GM18951 (cell line): ENCODE results near the gene ZNF664.

Source experiments
- POLR2A ChIP-seq: IDR thresholded peaks from 4 replicates; pipeline ENCODE4 v1.6.1; 2011; ENCODE audit warnings: mild to moderate bottlenecking; ENCODE audit not compliant: insufficient read length, insufficient read depth; ENCODE audit errors: extremely low read depth
- in situ Hi-C: fragments of 300-500 bp; cut with MboI; formaldehyde crosslinking; loops from one replicate; pipeline ENCODE4 v1.12.0; 2022; ENCODE audit warnings: low sequenced_read_pairs, mixed read lengths, inconsistent platforms; ENCODE audit not compliant: unreplicated experiment

Gene ZNF664

GRCh38 chr12:124035163-124035562 lies 62.1 kb downstream of the ZNF664 start:
- in situ Hi-C loops = loop anchor here (25.0 kb wide), 1 partner anchor 877 kb away; the partner anchor contains the start of gene UBC
- TF ChIP-seq POLR2A = no peak

GRCh38 chr12:124036171-124036598 lies 63.2 kb downstream of the ZNF664 start:
- no peak for TF ChIP-seq POLR2A
- in situ Hi-C loops = loop anchor here (25.0 kb wide), 1 partner anchor 876 kb away; the partner anchor contains the start of gene UBC

GRCh38 chr12:124036657-124037109 lies 63.7 kb downstream of the ZNF664 start:
- in situ Hi-C loops = loop anchor here (25.0 kb wide), 1 partner anchor 876 kb away; the partner anchor contains the start of gene UBC
- no peak for TF ChIP-seq POLR2A

- in situ Hi-C loops = loop anchor here (25.0 kb wide), 1 partner anchor 875 kb away; the partner anchor contains the start of gene UBC
- TF ChIP-seq POLR2A = no peak
Measured at GRCh38 chr12:124037331-124037730, 64.3 kb downstream of the ZNF664 start.

GRCh38 chr12:124039276-124039675 lies 66.3 kb downstream of the ZNF664 start:
- in situ Hi-C loops = loop anchor here (25.0 kb wide), 1 partner anchor 873 kb away; the partner anchor contains the start of gene UBC
- TF ChIP-seq POLR2A = no peak

GRCh38 chr12:124040291-124040690 lies 67.3 kb downstream of the ZNF664 start:
- TF ChIP-seq POLR2A = no peak
- in situ Hi-C loops = loop anchor here (10.0 to 25.0 kb wide), 2 partner anchors 725 to 872 kb away; partner anchors contain the start of gene UBC

GRCh38 chr12:124040737-124041136 lies 67.7 kb downstream of the ZNF664 start:
- in situ Hi-C loops = loop anchor here (10.0 to 25.0 kb wide), 2 partner anchors 724 to 872 kb away; partner anchors contain the start of gene UBC
- no peak for TF ChIP-seq POLR2A

GRCh38 chr12:124041907-124042306 lies 68.9 kb downstream of the ZNF664 start:
- no peak for TF ChIP-seq POLR2A
- in situ Hi-C loops = loop anchor here (10.0 to 25.0 kb wide), 2 partner anchors 723 to 870 kb away; partner anchors contain the start of gene UBC

GRCh38 chr12:124044021-124044420 lies 71.0 kb downstream of the ZNF664 start:
- TF ChIP-seq POLR2A = no peak
- in situ Hi-C loops = loop anchor here (10.0 to 25.0 kb wide), 2 partner anchors 721 to 868 kb away; partner anchors contain the start of gene UBC

- in situ Hi-C loops = loop anchor here (10.0 to 25.0 kb wide), 2 partner anchors 720 to 867 kb away; partner anchors contain the start of gene UBC
- TF ChIP-seq POLR2A = no peak
Measured at GRCh38 chr12:124044809-124045321, 71.8 kb downstream of the ZNF664 start.

- in situ Hi-C loops = loop anchor here (10.0 to 25.0 kb wide), 2 partner anchors 719 to 866 kb away; partner anchors contain the start of gene UBC
- TF ChIP-seq POLR2A = no peak
Measured at GRCh38 chr12:124045671-124046455, 72.8 kb downstream of the ZNF664 start.

GRCh38 chr12:124046456-124046740 lies 73.4 kb downstream of the ZNF664 start:
- TF ChIP-seq POLR2A = no peak
- in situ Hi-C loops = loop anchor here (10.0 to 25.0 kb wide), 2 partner anchors 718 to 866 kb away; partner anchors contain the start of gene UBC

GRCh38 chr12:124047045-124047566 lies 74.1 kb downstream of the ZNF664 start:
- in situ Hi-C loops = loop anchor here (10.0 to 25.0 kb wide), 2 partner anchors 718 to 865 kb away; partner anchors contain the start of gene UBC
- TF ChIP-seq POLR2A = no peak
